HCT116 (cell line): ENCODE data around the gene ESRP2. TPM values are rescaled to one million over a fixed set of nuclear protein-coding genes. Genes with fewer than 3 reads are reported as not detected.

Experiments
- ATAC-seq: fragments of 200-7000 bp; cut with Tn5 transposase; 2 replicates; pipeline ENCODE4 v1.9.1; 2020; ENCODE audit warnings: mild to moderate bottlenecking, moderate library complexity
- BruUV-seq: library from RNA; stranded (reverse); fragments of 400-500 nt; replicated peaks from 2 replicates; lab custom pipeline; 2021; lab: Mats Ljungman, UMichigan
- CTCF ChIA-PET: fragments of 300-600 bp; sonication (Branson Sonifier 250); formaldehyde crosslinking; loops from one replicate; lab custom pipeline; 2021; ENCODE audit warnings: antibody characterized with exemption; lab: Charles Lee
- POLR2A ChIA-PET: fragments of 300-600, 350-600 bp; sonication (Branson Sonifier 250); formaldehyde crosslinking; loops from one replicate; lab custom pipeline; 2021; ENCODE audit warnings: antibody characterized with exemption; lab: Charles Lee
- RAD21 ChIA-PET, 2 experiments: fragments of 300-600 bp; sonication (Branson Sonifier 250); formaldehyde crosslinking; loops; one replicate each; lab custom pipeline; 2023; ENCODE audit warnings: low total read pairs in 2 of 2; ENCODE audit not compliant: uncharacterized antibody in 2 of 2, unreplicated experiment in 2 of 2, low non-redundant PET in 1 of 2; lab: Charles Lee
- DNase-seq: peaks from one replicate; pipeline ENCODE4 v3.0.0-alpha.2; 2010; ENCODE audit warnings: low read depth, low spot score
- H2AFZ ChIP-seq: fragments of 200-600 bp; shearing (Covaris generic), sonication (generic); 2 replicates; pipeline ENCODE4 v1.6.1; 2017; ENCODE audit warnings: low read depth, mixed run types, mixed read lengths, antibody characterized with exemption, low read length; ENCODE audit not compliant: poor library complexity, severe bottlenecking
- H3K27ac ChIP-seq: 2 replicates; pipeline ENCODE4 v1.5.1; 2012; ENCODE audit warnings: low read depth, low read length
- H3K27me3 ChIP-seq: fragments of 200-600 bp; sonication (generic); 2 replicates; pipeline ENCODE4 v1.6.1; 2016; ENCODE audit warnings: mixed run types, low read length, mixed read lengths; ENCODE audit not compliant: insufficient read depth
- H3K36me3 ChIP-seq, 2 experiments: fragments of 200-500 bp in 1 of 2; fragments of 200-600 bp in 1 of 2; sonication (Bioruptor generic) in 1 of 2; sonication (generic) in 1 of 2; 2 replicates each; pipeline versions ENCODE4 v1.5.1 to v1.6.1; 2014 to 2016; ENCODE audit warnings: low read length in 2 of 2, inconsistent platforms in 1 of 2, mixed read lengths in 1 of 2, mixed run types in 1 of 2; ENCODE audit not compliant: insufficient read depth in 2 of 2, control insufficient read depth in 1 of 2
- H3K4me1 ChIP-seq, 2 experiments: fragments of 200-600 bp in 1 of 2; sonication (generic) in 1 of 2; 2 replicates each; pipeline versions ENCODE4 v1.5.1 to v1.6.1; 2012 to 2017; ENCODE audit warnings: low read length in 2 of 2, inconsistent platforms in 1 of 2, mild to moderate bottlenecking in 1 of 2, mixed read lengths in 1 of 2, mixed run types in 1 of 2, moderate library complexity in 1 of 2; ENCODE audit not compliant: insufficient read depth in 2 of 2, control insufficient read depth in 1 of 2
- H3K4me2 ChIP-seq: fragments of 200-600 bp; sonication (generic); 2 replicates; pipeline ENCODE4 v1.6.1; 2017; ENCODE audit warnings: mixed run types, low read length, mixed read lengths
- H3K4me3 ChIP-seq, 2 experiments: fragments of 200-600 bp in 1 of 2; sonication (generic) in 1 of 2; replicated peaks in 1 of 2; 2 replicates each; pipeline ENCODE4 v1.5.1; 2011 to 2016; ENCODE audit warnings: low read length in 2 of 2, control low read depth in 1 of 2, low read depth in 1 of 2, mild to moderate bottlenecking in 1 of 2, mixed read lengths in 1 of 2, mixed run types in 1 of 2
- H3K79me2 ChIP-seq: fragments of 200-600 bp; sonication (generic); 2 replicates; pipeline ENCODE4 v1.6.1; 2017; ENCODE audit warnings: mild to moderate bottlenecking, mixed run types, low read length, moderate library complexity, mixed read lengths; ENCODE audit not compliant: insufficient read depth
- H3K9ac ChIP-seq: fragments of 200-600 bp; sonication (generic); 2 replicates; pipeline ENCODE4 v1.6.1; 2016; ENCODE audit warnings: low read length, mixed read lengths
- H3K9me2 ChIP-seq: fragments of 200-600 bp; sonication (generic), shearing (Covaris generic); 2 replicates; pipeline ENCODE4 v1.6.1; 2017; ENCODE audit warnings: mixed run types, mild to moderate bottlenecking, moderate library complexity; ENCODE audit not compliant: insufficient read depth
- H3K9me3 ChIP-seq, 2 experiments: fragments of 200-500 bp in 1 of 2; fragments of 200-600 bp in 1 of 2; sonication (Bioruptor generic) in 1 of 2; sonication (generic) in 1 of 2; 2 replicates each; pipeline ENCODE4 v1.6.1; 2014 to 2017; ENCODE audit warnings: low read length in 2 of 2, mixed read lengths in 2 of 2, inconsistent platforms in 1 of 2, low read depth in 1 of 2, mild to moderate bottlenecking in 1 of 2, mixed run types in 1 of 2, moderate library complexity in 1 of 2; ENCODE audit not compliant: control insufficient read depth in 1 of 2, insufficient read depth in 1 of 2
- H4K20me1 ChIP-seq: fragments of 200-600 bp; sonication (generic), shearing (Covaris generic); 2 replicates; pipeline ENCODE4 v1.6.1; 2017; ENCODE audit warnings: mixed run types, mild to moderate bottlenecking, moderate library complexity; ENCODE audit not compliant: insufficient read depth
- EZH2phosphoT487 ChIP-seq: fragments of 200-600 bp; IDR thresholded peaks from 2 replicates; pipeline ENCODE4 v1.6.1; 2018; ENCODE audit warnings: antibody characterized with exemption, borderline replicate concordance
- FOSL1 ChIP-seq: IDR thresholded peaks from 2 replicates; pipeline ENCODE4 v1.6.1; 2012; ENCODE audit warnings: low read depth
- POLR2A ChIP-seq: IDR thresholded peaks from 2 replicates; pipeline ENCODE4 v1.7.0; 2011; ENCODE audit warnings: borderline replicate concordance; ENCODE audit not compliant: insufficient read depth, insufficient read length; ENCODE audit errors: extremely low read depth
- POLR2AphosphoS5 ChIP-seq: IDR thresholded peaks from 2 replicates; pipeline ENCODE4 v1.6.1; 2011; ENCODE audit warnings: mild to moderate bottlenecking, low read depth, low read length, moderate library complexity
- SIN3A ChIP-seq: IDR thresholded peaks from 2 replicates; pipeline ENCODE4 v1.6.1; 2012; ENCODE audit warnings: low read depth
- YY1 ChIP-seq: IDR thresholded peaks from 2 replicates; pipeline ENCODE4 v1.6.1; 2011; ENCODE audit warnings: low read length, low read depth, moderate library complexity, mild to moderate bottlenecking; ENCODE audit not compliant: insufficient replicate concordance; ENCODE audit errors: extremely low read depth
- ZFX ChIP-seq: fragments of 450-650 bp; IDR thresholded peaks from 2 replicates; pipeline ENCODE4 v1.6.1; 2017
- intact Hi-C: fragments of 100-400 bp; cut with micrococcal nuclease; formaldehyde crosslinking; loops from 2 replicates; pipeline ENCODE4 v1.10.0; 2022
- total RNA-seq: library from RNA; stranded (reverse); gene quantifications from one replicate; pipeline ENCODE4 v1.2.1, GENCODE V29; 2021; ENCODE audit not compliant: unreplicated experiment
- TF ChIP-seq, protein P1 (sequence below): IDR thresholded peaks from 2 replicates; pipeline ENCODE4 v1.6.1; 2012; ENCODE audit warnings: low read depth

Gene ESRP2
- total RNA-seq, 1 experiment from 2014 or later = 42.5 TPM

DNA sequence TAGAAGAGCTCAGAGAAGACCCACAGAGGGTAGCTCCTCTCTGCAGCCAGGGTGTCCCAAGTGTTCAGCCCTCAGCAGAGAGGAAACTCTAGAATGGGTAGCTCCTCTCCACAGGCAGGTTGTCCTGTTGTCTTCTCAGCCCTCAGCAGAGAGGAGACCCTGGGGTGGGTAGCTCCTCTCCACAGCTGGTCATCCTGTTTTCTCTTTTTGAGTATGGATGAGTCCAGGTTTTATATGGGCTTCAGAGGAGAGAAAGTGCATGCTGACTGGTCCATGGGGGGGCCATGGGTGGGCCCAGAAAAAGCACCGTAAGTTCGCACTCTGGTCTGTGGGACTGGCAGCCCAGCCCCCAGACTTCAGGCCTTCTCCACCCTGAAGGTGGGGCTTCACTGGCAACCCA lies 48.4 kb downstream of the ESRP2 start (continued):
- no peak for TF ChIP-seq ZFX

DNA sequence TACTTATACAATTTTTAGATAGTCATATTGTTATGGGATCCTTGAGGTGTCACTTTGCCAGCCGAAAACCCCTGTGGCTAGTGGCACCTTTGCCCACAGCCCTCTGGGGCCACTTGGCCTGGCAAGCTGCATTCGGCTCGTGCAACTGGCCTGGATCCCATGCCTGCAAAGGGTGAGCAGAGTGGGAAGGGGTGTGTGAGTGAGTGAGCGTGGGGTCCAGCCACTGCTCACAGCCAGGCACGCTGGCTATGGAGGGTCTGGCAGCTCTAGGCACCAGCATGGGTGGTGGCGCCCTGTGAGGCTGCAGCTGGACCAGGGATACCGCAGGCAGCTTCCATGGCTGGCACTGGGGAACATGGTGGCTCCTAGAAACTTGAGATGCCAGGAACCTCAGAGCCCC lies 49.0 kb downstream of the ESRP2 start:
- ATAC-seq (no peak), DNase-seq (no peak)
- Histone ChIP-seq H3K4me2 (no peak overlapping the region), H3K9ac (no peak overlapping the region), H3K27ac (no peak overlapping the region), H3K36me3 (peaks cover 10 to 19% of the 10 kb centered on the region in 2 experiments; a peak in 2 of 4 replicates), H3K4me1 (no peaks in the 10 kb centered on the region), H2AFZ (no peak overlapping the region), H3K4me3 (no peak overlapping the region), H3K9me3 (no peaks in the 10 kb centered on the region; a peak in 1 of 4 replicates), H3K9me2 (no peaks in the 10 kb centered on the region), H3K27me3 (no peaks in the 10 kb centered on the region), H4K20me1 (no peaks in the 10 kb centered on the region), H3K79me2 (no peaks in the 10 kb centered on the region)
- RAD21 ChIA-PET = no interaction called here
- intact Hi-C loops = no loop called here
- CTCF ChIA-PET = no interaction called here
- no TSS peak for BruUV-seq
- TF ChIP-seq SIN3A (no peak), POLR2AphosphoS5 (no peak), YY1 (no peak), FOSL1 (no peak), EZH2phosphoT487 (no peak), POLR2A (no peak)
- TF ChIP-seq, protein P1, sequence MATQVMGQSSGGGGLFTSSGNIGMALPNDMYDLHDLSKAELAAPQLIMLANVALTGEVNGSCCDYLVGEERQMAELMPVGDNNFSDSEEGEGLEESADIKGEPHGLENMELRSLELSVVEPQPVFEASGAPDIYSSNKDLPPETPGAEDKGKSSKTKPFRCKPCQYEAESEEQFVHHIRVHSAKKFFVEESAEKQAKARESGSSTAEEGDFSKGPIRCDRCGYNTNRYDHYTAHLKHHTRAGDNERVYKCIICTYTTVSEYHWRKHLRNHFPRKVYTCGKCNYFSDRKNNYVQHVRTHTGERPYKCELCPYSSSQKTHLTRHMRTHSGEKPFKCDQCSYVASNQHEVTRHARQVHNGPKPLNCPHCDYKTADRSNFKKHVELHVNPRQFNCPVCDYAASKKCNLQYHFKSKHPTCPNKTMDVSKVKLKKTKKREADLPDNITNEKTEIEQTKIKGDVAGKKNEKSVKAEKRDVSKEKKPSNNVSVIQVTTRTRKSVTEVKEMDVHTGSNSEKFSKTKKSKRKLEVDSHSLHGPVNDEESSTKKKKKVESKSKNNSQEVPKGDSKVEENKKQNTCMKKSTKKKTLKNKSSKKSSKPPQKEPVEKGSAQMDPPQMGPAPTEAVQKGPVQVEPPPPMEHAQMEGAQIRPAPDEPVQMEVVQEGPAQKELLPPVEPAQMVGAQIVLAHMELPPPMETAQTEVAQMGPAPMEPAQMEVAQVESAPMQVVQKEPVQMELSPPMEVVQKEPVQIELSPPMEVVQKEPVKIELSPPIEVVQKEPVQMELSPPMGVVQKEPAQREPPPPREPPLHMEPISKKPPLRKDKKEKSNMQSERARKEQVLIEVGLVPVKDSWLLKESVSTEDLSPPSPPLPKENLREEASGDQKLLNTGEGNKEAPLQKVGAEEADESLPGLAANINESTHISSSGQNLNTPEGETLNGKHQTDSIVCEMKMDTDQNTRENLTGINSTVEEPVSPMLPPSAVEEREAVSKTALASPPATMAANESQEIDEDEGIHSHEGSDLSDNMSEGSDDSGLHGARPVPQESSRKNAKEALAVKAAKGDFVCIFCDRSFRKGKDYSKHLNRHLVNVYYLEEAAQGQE = no peak
- POLR2A ChIA-PET = no interaction called here
